DMS153 (cell line): ENCODE results near the gene NUDT22.
"Not testable (repeated sequence)": the region's sequence is repeated elsewhere in the genome, so short reads cannot be mapped to it uniquely, and the experiment has no call there.

Source experiments
- DNase-seq: peaks from one replicate; lab custom pipeline; 2025; lab: John Stamatoyannopoulos, UW

NUDT22 gene

GRCh38 chr11:64243236-64243854, 17.3 kb downstream of the NUDT22 start:
- no peak for DNase-seq

DNA sequence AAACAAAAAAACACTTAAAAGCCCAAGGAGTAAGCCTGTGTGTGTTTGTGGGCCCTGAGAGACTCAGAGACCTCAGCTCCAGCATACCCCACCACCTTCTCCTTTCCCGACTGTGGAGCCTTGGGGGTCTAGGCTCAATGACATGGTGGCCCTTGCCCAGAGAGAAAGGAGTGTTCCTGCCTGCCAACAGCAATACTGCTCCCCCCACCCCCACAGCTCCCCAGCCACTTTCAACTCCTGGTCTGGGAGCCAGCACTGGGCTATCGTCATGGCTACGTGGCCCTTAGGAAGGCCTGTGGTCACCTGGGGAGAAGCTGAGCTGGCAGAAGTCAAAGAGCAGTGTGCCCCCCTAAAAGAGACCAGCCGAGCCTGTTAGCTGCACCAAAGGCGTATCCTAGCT, 18.0 kb downstream of the NUDT22 start:
- DNase-seq: no peak

- no peak for DNase-seq
Observed at GRCh38 chr11:64244966-64245365, 18.9 kb downstream of the NUDT22 start.

- no peak for DNase-seq
Observed at GRCh38 chr11:64245401-64245796, 19.3 kb downstream of the NUDT22 start.

DNA sequence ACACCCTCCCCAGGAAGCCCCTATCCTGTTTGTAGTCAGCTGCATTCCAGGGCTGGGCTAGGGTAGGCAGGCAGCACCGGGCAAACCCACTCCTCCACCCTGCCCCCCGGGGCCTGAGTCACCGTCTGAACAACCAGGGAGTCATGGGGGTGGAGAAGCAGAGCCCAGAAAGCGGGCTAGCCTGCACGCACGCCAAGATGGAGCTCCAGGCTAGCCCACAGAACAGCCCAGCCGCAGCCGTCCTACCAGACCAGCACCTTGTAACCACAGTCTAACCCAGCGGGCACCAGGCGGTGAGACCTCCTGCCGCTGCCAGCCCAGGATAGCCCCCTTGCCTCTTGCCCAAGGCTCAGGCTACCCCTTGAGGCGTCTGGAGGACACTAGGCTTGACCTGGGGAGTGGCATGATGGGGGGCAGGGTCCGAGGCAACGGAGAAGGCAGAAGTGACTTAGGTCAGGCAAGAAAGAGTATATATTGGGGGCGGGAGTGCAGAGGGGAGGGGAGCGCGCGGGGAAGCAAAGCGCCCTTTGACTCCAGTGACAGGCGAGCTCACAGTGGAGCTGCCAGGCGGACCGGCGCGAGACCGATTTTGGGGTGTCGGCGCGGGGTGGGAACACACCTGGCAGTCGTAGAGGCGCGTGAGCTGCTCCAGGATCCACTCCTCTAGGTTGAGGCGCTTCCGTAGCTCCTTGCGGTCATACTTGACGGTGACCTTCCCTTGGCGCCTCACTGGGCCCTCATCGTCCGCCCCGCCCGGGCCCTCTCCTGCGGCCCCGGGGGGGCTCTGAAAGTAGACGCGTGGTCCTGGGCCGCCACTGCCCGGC, 19.9 kb downstream of the NUDT22 start:
- DNase-seq: peak; percentile 46

GRCh38 chr11:64246621-64246870, 20.5 kb downstream of the NUDT22 start:
- not testable (repeated sequence) for DNase-seq

GRCh38 chr11:64246871-64247728, 21.0 kb downstream of the NUDT22 start, which contains the start of gene PPP1R14B:
TSS of gene PPP1R14B (minus strand) at chr11:64246943. CDS start at chr11:64246673, 270 bp downstream.
- DNase-seq: peak; percentile 61

DNA sequence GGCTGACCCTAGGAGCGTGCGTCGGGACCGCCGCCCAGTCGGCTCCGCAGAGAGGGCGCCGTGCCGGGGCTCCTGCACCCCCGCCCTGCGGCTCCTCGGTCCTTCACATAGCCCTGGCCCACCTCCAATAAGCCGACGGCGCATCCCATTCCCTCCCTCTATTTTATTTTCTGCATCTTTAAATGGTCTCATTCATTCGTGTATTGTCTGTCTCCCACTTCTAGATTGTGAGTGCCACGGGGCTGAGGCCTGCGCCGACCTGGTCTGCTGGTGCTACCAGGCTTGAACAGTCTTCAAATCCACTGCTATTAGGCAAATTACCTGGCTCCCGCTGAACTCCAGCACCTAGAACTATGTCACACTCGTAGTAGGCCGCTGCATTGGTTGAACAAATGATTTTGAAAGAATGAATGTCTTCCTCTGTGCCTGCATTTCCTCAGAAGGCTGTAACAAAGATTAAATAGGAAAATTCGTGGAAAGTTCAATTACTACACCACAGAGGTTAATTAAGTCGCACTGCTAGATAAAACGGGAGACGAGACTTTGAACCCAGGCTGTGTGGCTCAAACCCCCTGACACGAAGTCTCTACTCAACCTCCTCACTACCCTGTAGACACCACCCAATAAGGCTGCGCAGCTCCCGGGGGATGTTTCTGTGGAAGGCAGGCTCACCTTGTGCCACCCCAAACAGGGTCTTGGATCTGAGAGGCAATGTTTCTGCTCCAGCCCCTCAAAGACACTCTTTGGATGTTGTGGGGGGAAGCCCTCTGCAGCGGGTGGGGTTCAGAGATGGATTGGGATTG, 21.9 kb downstream of the NUDT22 start:
- no peak for DNase-seq

GRCh38 chr11:64248578-64248977, 22.5 kb downstream of the NUDT22 start:
- DNase-seq: no peak

GRCh38 chr11:64249038-64249437, 23.0 kb downstream of the NUDT22 start:
- no peak for DNase-seq

GRCh38 chr11:64249563-64250414, 23.7 kb downstream of the NUDT22 start:
- no peak for DNase-seq

- DNase-seq: no peak
Observed at GRCh38 chr11:64250415-64251015, 24.4 kb downstream of the NUDT22 start.

GRCh38 chr11:64251016-64251752, 25.1 kb downstream of the NUDT22 start, which contains the start of gene PLCB3:
TSS of gene PLCB3 (plus strand) at chr11:64251530. CDS start at chr11:64251650, 120 bp downstream.
- DNase-seq: no peak

- no peak for DNase-seq
Observed at GRCh38 chr11:64251753-64252002, 25.6 kb downstream of the NUDT22 start.

- DNase-seq: no peak
Observed at GRCh38 chr11:64252003-64252872, 26.2 kb downstream of the NUDT22 start.

DNA sequence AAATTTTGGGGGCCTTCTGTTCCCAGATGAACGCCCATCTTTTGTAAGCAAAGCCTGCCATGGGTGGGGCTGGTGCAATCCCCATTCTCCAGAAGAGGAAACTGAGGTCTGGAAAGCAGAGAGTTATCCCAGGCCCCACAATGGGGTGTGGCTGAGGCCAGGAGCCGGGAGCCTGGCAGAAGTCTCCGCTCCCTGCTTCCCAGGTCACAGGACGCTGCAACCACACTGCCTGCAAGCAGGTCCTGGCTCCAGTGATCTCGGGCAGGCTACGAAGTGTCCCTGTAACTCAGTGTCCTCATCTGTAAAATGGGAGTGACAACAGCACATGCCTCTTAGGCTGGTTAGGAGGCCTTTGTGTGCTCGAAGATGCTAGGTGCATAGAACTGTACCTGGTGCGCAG, 27.0 kb downstream of the NUDT22 start:
- no peak for DNase-seq

DNA sequence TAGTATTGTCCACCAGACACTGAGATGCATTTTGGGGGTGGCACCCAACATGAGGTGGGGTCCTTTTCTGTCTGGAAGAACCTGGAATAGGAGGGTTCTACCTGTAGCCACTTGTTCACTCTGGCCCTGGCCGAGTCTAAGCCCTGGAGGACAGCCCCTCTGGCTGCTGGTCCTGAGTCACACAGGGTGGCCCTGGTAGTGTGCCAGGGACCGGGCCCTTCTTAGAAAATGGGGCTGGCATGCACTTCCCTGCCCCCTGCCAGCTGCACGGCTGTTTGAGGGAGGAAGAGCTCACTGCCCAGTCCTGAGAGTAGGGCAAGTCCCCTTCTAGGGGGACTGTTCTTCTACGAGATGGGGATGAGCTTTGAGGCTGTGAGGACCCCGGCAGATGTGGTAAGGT, 27.4 kb downstream of the NUDT22 start:
- DNase-seq: no peak

DNA sequence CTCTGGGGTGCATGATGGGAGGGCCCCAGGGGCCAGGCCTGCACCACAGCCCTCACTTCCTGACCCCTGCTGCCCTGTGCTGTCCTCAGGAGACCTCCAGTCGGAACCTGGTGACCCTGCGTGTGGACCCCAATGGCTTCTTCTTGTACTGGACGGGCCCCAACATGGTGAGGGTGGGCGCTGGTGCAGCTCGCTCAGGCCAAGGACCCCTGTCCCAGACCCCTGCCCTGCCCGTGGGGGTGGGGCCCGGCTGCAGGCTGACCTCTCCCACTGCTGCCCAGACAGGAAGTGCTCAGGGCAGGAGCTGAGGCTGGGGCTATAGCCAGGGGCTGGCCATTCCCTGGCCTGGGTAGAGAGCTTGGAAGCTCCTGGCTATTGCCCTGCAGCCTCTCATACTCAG, 28.3 kb downstream of the NUDT22 start:
- DNase-seq: no peak
